NCI-H69 (cell line): ENCODE results near the gene CYTH4.

Experiments
- DNase-seq: peaks from one replicate; lab custom pipeline; 2025; lab: John Stamatoyannopoulos, UW

Gene CYTH4

GRCh38 chr22:37269936-37270678 lies 12.2 kb upstream of the CYTH4 start:
- no peak for DNase-seq

DNA sequence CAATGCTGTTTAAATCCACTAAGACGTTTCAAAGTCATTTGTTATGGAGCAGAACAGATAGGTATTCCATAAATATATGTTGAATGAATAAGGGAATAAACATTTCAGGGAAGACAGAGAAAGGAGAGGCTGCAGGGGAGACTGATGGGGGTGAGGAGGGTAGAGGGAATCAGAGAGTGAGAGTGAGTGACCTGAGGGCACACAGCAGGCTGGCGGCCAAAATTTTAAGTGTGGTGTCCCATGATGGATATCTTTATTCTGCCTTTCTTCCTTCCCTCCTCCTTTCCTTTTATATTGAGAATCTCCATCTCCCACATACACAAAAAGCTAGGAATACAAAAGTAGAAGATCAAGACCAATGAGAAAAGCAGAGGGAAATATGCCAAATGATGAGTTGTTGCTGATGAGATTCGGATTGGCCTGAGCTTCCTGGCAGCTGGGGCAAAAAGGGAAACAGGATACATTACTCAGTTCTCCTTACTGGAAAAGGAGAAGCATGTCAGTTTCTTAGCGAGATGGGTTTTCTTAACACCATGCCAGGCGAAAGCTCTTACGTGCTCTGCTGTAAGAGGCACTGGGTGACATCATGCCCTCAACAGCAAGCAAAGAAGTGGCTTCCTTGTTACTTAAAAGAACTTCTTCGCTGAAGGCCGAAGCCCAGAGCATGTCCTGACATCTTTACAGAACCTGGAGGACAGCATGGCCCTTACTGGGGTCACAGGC lies 11.2 kb upstream of the CYTH4 start:
- DNase-seq: no peak

DNA sequence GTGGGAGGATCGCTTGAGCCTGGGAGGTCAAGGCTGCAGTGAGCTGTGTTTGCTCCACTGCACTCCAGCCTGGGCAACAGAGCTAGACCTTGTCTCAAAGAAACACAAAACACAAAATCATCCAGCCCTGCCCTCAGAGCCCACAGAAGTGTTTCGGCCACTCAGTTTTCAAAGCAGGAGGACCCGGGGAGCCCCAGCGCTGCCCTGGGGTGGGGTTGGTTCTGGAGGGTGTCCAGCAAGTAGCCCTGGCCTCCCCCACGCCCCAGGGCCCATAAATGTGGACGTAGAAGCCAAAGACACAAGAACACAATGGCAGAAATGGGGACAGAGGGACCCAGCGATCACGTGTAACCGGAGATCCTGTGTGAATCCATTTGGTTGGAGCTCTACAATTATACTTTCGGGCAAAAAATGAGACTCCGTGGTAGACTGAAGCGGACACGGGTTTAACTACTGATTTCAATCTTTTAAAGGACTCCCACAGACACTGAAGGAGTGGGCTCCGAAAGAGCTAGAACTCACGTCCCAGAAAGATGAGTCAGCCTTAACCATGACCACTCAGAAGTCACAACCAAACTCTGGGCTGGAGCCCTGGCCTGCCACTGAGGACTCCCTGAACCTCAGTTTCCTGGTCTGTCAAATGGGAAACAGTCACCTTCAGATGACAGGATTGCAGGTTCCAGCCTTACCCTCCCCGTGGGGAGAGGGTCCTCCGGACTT lies 9.0 kb upstream of the CYTH4 start:
- DNase-seq: no peak

DNA sequence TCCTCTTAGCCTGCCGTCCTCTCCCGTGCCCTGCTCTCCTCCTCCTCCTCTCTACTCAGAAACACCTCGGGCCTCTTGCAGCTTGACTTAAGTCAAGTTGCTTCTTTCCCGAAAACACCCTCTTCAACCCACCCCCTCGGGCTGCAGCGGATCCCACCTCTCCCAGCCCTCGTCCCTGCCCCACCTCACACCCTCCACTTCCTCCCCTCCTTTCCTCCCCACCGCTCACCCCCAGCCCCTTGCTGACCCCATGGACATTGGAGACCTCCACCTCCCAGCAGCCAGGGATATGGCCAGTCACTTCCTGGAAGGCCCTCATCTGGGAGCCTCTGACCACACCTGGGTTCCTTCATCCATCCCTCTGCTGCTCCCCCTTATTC lies 8.5 kb upstream of the CYTH4 start:
- no peak for DNase-seq

- no peak for DNase-seq
Measured at GRCh38 chr22:37274380-37274862, 7.9 kb upstream of the CYTH4 start.

DNA sequence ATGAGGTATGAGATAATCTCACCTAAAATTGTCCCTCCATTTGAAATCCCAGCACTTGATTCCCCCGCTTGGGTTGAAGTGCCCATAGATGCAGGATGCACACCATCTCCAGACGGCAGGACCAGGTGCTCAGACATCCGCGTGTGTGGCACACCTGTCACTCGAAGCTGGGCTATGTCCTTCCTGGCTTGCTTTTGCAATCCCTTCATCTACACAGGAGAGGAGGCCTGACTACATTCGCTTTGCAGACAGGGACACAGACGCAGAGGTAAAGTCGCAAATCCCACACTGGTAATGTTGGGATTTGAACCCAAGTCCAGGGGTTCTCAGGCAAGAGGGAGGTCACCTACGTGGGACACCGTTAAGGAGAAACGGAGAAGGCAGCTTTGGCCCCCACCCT lies 7.2 kb upstream of the CYTH4 start:
- no peak for DNase-seq

DNA sequence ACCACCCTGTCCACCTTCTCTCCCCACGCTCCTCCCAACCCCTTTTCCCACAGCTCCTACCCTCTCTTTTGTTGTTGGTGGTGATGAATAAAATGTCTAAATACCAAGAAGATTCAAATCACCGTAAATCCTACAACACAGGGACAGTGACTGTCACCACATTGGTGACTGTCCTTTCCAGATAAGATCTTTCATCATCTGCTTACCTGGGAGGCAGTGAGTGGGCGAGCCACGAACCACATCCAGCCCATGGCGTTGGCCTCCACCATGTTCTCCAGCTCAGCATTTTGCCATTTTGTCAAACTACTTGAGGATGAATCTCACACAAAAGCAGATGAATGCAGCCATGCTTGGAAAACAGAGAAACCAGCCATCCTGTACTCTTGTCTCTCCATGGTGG lies 6.7 kb upstream of the CYTH4 start:
- no peak for DNase-seq

GRCh38 chr22:37276776-37277175 lies 5.5 kb upstream of the CYTH4 start:
- DNase-seq: no peak

- no peak for DNase-seq
Measured at GRCh38 chr22:37277384-37277783, 4.9 kb upstream of the CYTH4 start.

GRCh38 chr22:37278261-37278660 lies 4.0 kb upstream of the CYTH4 start:
- DNase-seq: no peak

DNA sequence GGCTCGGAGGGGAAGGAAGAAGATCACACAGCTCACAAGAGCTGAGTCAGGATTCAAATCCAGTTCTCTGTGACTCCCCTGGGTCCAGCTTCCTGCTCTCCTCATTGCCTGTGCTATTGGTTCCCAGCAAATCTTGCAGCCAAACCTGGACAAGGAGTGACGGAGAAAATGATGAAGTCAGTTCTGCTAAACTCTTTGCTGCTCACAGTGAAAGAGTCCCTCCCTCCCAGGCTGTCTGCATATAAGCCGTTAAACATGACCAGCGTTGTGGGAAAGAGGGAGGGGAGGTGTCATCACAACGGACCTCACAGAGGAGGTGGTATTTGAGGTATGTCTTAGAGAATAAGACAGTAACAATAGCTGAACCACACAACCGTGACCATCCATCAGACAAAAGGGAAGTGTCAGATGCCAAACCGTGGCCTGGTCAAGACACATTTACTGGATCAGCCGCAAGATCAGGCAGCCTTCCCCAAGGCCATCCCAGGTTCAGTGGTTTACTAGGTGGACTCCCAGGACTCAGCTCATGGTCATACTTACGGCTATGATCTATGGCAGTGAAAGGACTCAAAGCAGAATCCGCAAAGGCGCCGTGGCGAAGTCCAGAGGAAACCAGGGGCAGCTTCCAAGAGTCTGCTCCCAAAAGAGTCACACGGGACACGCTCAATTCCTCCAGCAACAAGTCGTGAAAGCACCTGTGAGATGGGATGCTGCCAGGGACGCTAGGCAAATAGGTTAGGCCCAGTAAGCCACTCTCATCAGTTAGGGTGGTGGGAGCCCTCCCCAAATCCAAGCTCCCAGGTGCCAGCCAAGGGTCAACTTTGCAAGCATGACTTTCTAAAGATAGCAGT lies 2.8 kb upstream of the CYTH4 start:
- no peak for DNase-seq

- DNase-seq: no peak
Measured at GRCh38 chr22:37280718-37281117, 1.6 kb upstream of the CYTH4 start.

DNA sequence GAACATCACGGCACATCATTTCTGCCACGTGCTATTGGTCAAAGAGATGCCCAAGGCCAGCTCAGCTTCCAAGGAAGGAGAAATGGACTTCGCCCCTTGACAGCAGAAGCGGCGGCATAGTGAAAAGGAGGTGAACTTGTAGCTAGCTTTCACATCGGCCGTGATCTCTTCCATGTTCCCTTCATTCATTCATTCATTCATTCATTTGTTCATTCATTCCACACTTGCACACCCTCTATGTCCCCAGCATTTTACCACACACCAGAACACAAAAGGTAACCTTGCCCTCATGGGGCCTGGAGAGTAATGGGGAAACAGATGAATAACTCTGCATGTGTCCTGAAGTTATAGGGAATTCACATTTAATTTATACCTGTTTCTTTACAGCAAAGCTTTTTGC lies 1.1 kb upstream of the CYTH4 start:
- DNase-seq: no peak

DNA sequence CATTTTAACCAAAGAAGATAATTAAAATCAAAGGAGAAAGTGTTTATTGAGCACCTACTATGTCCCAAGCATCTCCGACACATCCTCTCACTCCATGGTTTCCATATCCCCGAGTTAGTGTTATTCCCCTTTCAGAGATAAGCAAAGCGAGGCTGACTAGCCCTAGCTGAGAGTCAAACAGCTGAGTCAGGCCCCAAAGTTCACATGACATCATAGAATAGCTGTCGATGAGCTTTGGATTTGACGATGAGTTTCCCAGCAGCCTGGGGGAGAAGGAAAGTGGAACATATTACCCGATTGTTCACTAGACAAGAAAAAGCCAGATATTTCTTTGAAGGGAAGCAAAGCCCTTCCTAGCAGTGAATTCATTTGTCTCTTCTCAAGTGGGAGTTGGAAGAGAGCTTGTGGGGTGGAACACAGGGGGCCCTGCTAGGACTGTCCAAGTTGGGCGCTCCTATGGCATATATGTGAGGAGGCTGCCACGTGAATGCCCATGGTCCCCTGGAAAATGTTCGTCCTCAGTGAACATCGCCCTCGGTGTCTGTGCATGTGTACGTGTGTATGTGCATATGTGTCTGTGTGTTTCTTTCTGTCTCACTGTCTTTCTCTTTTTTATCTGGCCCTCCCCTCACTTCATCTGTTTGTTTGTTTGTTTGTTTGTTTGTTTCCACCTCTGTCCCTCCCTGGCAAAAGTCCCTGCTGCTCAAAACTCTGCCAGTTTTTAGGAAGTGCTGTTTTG lies 493 bp upstream of the CYTH4 start:
- no peak for DNase-seq

- no peak for DNase-seq
Measured at GRCh38 chr22:37283393-37283937, 1.2 kb downstream of the CYTH4 start.

- DNase-seq: no peak
Measured at GRCh38 chr22:37284126-37284804, 2.0 kb downstream of the CYTH4 start.

DNA sequence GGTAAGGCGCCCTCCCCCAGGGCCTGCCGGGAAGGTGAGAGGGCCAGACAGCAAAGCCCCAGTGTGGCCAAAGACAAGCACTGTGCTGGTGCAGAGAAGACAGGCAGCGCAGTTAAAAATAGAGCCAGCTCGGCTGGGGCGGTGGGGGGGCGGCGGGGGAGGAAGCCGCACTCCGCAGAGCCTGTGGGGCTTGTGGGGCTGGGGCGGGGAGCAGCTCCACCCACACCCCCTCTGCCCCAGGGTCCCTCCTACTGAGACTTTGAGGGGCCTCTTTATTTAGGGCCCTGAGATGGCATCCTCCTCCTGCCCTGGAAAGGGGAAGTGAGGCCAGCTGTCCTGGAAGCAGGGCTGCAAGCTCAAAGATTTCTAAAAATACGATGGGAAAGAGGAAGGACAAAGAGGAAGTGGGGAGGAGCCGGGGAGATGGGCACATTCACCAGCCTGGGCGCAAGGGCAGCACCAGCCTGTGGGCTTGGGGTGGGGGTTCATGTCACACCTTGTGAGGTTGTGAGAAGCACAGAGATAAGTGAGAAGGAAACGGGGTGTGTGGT lies 2.6 kb downstream of the CYTH4 start:
- no peak for DNase-seq

- no peak for DNase-seq
Measured at GRCh38 chr22:37285937-37286336, 3.6 kb downstream of the CYTH4 start.

DNA sequence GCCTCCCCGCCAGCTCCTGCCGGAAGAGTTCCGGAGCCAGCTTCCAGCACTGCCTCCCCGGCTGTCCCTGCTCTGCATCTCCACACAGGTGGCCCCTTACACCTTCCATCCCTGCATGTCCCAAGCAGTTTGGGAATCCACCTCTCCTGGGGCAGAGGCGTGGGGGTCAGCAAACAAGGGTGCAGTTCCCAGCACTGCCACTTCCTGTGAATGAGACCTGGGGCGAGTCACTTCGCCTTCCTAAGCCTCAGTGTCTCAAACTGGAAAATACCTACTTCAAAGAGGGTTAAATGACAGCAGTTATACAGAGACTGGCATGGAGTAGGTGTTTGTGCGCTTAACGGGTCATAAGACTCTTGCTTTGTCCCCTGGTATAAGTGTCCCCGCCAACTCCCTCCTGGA lies 5.2 kb downstream of the CYTH4 start:
- DNase-seq: no peak

- no peak for DNase-seq
Measured at GRCh38 chr22:37288521-37288920, 6.2 kb downstream of the CYTH4 start.
